Endothelial cell of umbilical vein (primary cell): ENCODE data around the gene DYRK1B.

Source experiments
- FOS ChIP-seq: IDR thresholded peaks from 2 replicates; pipeline ENCODE4 v1.6.1; 2011; ENCODE audit warnings: mild to moderate bottlenecking, low read length, moderate library complexity, borderline replicate concordance; ENCODE audit not compliant: insufficient read depth
- JUN ChIP-seq: IDR thresholded peaks from 2 replicates; pipeline ENCODE4 v1.6.1; 2011; ENCODE audit warnings: borderline replicate concordance, low read depth; ENCODE audit not compliant: insufficient read length, insufficient read depth
- POLR2A ChIP-seq: IDR thresholded peaks from 2 replicates; pipeline ENCODE4 v1.6.1; 2012; ENCODE audit warnings: low read depth, mild to moderate bottlenecking, control low read depth, low read length
- POLR2AphosphoS5 ChIP-seq: IDR thresholded peaks from 2 replicates; pipeline ENCODE4 v1.6.1; 2012; ENCODE audit warnings: low read depth, mild to moderate bottlenecking, control low read depth, low read length, moderate library complexity; ENCODE audit not compliant: insufficient read depth
- TF ChIP-seq, protein P1 (sequence below), 2 donors: IDR thresholded peaks; 1 replicate in 1 of 2; 2 replicates in 1 of 2; pipeline ENCODE4 v1.5.1; 2011; ENCODE audit warnings: low read length in 2 of 2, mild to moderate bottlenecking in 2 of 2, moderate library complexity in 2 of 2, control low read depth in 1 of 2, inconsistent platforms in 1 of 2, low read depth in 1 of 2; ENCODE audit not compliant: insufficient read depth in 1 of 2; ENCODE audit errors: extremely low read depth in 1 of 2

DNA sequence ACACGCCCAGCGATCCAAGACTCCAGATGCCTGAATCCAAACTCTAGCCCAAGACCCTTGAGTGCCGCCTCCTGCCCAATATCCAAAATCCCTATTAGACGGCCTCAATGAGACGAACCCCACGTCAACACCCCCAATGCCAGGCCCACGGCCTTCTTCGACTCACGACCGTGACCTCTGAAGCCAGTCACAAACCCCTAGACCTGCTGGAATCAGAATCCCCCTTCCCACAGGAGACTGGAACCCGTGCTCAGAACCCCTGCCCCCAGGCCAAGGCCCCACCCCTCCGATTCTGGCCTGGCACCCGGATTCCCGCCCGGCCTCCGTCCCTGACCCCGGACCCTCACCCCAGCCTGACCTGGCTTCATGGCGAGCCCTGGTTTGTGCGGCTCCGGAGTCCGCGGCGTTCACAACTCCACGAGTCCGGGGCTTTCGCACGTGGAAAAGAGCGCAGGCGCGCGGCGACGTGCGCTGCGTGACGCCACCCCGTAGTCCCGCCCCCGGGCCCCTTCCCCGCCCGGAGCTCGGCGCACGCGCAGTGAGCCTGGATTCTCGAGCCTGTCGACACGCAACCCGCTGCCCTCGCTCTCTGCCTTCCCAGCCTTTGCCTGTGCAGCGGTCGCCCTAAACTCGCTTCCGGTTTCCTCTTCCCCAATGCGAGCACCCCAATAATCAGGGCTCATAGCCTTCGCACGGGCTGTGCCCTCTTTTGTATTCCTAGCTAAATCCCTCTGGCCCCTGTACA lies 12.1 kb upstream of the DYRK1B start, which contains the start of gene FBL:
- TF ChIP-seq, protein P1, sequence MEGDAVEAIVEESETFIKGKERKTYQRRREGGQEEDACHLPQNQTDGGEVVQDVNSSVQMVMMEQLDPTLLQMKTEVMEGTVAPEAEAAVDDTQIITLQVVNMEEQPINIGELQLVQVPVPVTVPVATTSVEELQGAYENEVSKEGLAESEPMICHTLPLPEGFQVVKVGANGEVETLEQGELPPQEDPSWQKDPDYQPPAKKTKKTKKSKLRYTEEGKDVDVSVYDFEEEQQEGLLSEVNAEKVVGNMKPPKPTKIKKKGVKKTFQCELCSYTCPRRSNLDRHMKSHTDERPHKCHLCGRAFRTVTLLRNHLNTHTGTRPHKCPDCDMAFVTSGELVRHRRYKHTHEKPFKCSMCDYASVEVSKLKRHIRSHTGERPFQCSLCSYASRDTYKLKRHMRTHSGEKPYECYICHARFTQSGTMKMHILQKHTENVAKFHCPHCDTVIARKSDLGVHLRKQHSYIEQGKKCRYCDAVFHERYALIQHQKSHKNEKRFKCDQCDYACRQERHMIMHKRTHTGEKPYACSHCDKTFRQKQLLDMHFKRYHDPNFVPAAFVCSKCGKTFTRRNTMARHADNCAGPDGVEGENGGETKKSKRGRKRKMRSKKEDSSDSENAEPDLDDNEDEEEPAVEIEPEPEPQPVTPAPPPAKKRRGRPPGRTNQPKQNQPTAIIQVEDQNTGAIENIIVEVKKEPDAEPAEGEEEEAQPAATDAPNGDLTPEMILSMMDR (IDR thresholded peaks at IDR 0.05; ENCODE audit: extremely low read depth in 1 of 2, insufficient read depth in 1 of 2, low read depth in 1 of 2, low read length in 2 of 2), result no peak
- TF ChIP-seq POLR2A (peak; percentile 78), JUN (no peak), POLR2AphosphoS5 (peak; percentile 74), FOS (no peak)
